ENCODE measurements around the gene TNNI2.

- TF ChIP-seq CTCF (conservative IDR thresholded peaks at IDR 0.05; ENCODE audit: low read depth, low read length) (no peak), EZH2 (IDR thresholded peaks at IDR 0.05; ENCODE audit: low read length, unreplicated experiment) (no peak)
Measured at GRCh38 chr11:1864831-1865665, 26.3 kb downstream of the TNNI2 start.

All from PC-3 (cell line).